ENCODE results near the gene PARD6G. TPM values are rescaled to one million over a fixed set of nuclear protein-coding genes. Genes with fewer than 3 reads are reported as not detected.

Gene PARD6G
- total and polyA plus RNA-seq, 10 of the 15 experiments (the other 5 are each of a cell fraction or from before 2014, with no cell fraction given), result 0.20 to 2.0 (median 0.60) TPM

DNA sequence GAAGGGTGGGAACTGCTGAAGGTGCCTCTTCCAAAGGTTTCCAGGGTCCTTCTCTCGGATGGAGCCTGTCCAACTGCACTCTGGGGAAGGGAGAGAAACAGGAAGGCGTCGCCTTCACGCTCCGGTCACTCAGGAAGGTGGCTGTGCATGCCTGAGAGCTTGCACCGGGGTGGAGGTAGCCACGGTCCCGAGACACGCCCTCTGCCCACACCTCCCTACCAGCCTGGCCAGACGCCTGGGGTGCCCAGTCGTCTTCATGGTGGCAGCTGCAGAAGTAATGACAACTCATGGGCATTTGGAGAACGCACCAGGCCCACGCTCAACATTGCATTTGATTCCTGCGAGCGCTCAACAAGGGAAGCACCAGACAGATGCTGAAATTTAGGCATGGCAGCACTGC, 78.3 kb downstream of the PARD6G start (continued):
- TF ChIP-seq PRDM15 (CRISPR knock-in tag; IDR thresholded peaks at IDR 0.05), result no peak
- TF ChIP-seq NKRF (conservative IDR thresholded peaks at IDR 0.05), result no peak
- TF ChIP-seq, protein P1, sequence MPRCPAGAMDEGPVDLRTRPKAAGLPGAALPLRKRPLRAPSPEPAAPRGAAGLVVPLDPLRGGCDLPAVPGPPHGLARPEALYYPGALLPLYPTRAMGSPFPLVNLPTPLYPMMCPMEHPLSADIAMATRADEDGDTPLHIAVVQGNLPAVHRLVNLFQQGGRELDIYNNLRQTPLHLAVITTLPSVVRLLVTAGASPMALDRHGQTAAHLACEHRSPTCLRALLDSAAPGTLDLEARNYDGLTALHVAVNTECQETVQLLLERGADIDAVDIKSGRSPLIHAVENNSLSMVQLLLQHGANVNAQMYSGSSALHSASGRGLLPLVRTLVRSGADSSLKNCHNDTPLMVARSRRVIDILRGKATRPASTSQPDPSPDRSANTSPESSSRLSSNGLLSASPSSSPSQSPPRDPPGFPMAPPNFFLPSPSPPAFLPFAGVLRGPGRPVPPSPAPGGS (IDR thresholded peaks at IDR 0.05; ENCODE audit: borderline replicate concordance, insufficient read depth, low read depth, low read length, poor library complexity, severe bottlenecking), result no peak

DNA sequence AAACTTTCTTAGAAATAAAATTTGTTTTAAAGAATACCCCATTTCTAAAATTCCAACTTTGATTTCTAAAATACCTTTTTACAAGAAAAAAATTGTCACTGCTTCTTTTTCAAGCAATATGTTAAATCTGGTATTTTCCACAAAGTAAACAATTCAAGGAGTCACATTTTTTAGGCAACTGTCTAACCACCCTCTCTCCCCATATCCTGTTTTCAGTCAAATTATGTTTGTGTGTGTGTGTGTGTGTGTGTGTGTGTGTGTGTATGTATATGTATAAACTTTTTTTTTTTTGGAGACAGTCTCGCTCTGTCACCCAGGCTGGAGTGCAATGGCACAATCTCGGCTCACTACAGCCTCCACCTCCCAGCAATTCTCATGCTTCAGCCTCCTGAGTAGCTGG, 79.0 kb downstream of the PARD6G start:
- CTCF ChIA-PET, result interaction anchor here (0.8 to 4.6 kb wide), 4 partner anchors 11 to 88 kb away, joined by 3 to 55 read pairs (median 11); no protein-coding TSS in a partner anchor
- POLR2A ChIA-PET, result interaction anchor here (0.7 kb wide), 1 partner anchor 11 kb away, joined by 3 read pairs; no protein-coding TSS in a partner anchor
- Histone ChIP-seq H3K27me3 (replicated peaks in 1 of 2; ENCODE audit: control insufficient read depth in 2 of 2, insufficient read depth in 2 of 2, low read length in 1 of 2) (no peaks in the 10 kb centered on the region), H3K27ac (ENCODE audit: control insufficient read depth, insufficient read depth) (no peak overlapping the region), H3K79me2 (ENCODE audit: control insufficient read depth, insufficient read depth, low read length) (no peaks in the 10 kb centered on the region), H3K36me3 (ENCODE audit: control insufficient read depth in 2 of 2, insufficient read depth in 2 of 2, low read length in 1 of 2) (no peaks in the 10 kb centered on the region), H3K9ac (ENCODE audit: control insufficient read depth, insufficient read depth, low read length) (no peak overlapping the region), H3K4me1 (ENCODE audit: control insufficient read depth, insufficient read depth, low read length) (no peaks in the 10 kb centered on the region), H3K9me3 (replicated peaks; ENCODE audit: control insufficient read depth, insufficient read depth, low read length) (peaks cover 3% of the 10 kb centered on the region; the same call in 2 of the 3 replicates), H3K4me2 (ENCODE audit: control insufficient read depth, insufficient read depth) (no peak overlapping the region), H3K4me3 (no peak overlapping the region), H4K20me1 (ENCODE audit: control insufficient read depth, insufficient read depth) (no peaks in the 10 kb centered on the region), H2AFZ (ENCODE audit: control insufficient read depth, low read depth, low read length) (no peak overlapping the region)
- DNase-seq (ENCODE audit: low read depth, low spot score) (no peak), FAIRE-seq (no peak), ATAC-seq (no peak)
- in situ Hi-C loops (cut with MboI), result no loop called here
- SMC1A ChIA-PET (ENCODE audit: uncharacterized antibody, unreplicated experiment), result interaction anchor here (4.7 kb wide), 1 partner anchor 88 kb away, joined by 34 read pairs; no protein-coding TSS in a partner anchor
- 53% methylated on average over 2 of the region's 2 CpGs for WGBS (ENCODE audit: insufficient coverage, insufficient replicate concordance, low lambda C conversion rate, missing lambda C conversion rate)
- intact Hi-C loops (cut with micrococcal nuclease; ENCODE audit: unreplicated experiment), result no loop called here
- no TSS peak for BruUV-seq (replicated peaks)
- TF ChIP-seq PAX8 (IDR thresholded peaks at IDR 0.05) (no peak), NR2F1 (conservative IDR thresholded peaks at IDR 0.05) (no peak), BMI1 (IDR thresholded peaks at IDR 0.05; ENCODE audit: borderline replicate concordance) (no peak), RUNX3 (IDR thresholded peaks at IDR 0.05; ENCODE audit: low read length) (no peak), BRCA1 (IDR thresholded peaks at IDR 0.05; ENCODE audit: low read depth, low read length) (no peak), CEBPB (IDR thresholded peaks at IDR 0.05; ENCODE audit: borderline replicate concordance in 1 of 2, low read depth in 2 of 2, low read length in 2 of 2) (no peak), FOS (IDR thresholded peaks at IDR 0.05; ENCODE audit: borderline replicate concordance, extremely low read depth, insufficient read length) (no peak)
- RAD21 ChIA-PET (ENCODE audit: unreplicated experiment), result no interaction called here

Measured in GM12878 (cell line).